Right kidney (tissue), 1 donor: ENCODE results near the gene CRIM1.

Experiments used
- DNase-seq: peaks from one replicate; pipeline ENCODE4 v3.0.0-alpha.2; 2016

Gene CRIM1

DNA sequence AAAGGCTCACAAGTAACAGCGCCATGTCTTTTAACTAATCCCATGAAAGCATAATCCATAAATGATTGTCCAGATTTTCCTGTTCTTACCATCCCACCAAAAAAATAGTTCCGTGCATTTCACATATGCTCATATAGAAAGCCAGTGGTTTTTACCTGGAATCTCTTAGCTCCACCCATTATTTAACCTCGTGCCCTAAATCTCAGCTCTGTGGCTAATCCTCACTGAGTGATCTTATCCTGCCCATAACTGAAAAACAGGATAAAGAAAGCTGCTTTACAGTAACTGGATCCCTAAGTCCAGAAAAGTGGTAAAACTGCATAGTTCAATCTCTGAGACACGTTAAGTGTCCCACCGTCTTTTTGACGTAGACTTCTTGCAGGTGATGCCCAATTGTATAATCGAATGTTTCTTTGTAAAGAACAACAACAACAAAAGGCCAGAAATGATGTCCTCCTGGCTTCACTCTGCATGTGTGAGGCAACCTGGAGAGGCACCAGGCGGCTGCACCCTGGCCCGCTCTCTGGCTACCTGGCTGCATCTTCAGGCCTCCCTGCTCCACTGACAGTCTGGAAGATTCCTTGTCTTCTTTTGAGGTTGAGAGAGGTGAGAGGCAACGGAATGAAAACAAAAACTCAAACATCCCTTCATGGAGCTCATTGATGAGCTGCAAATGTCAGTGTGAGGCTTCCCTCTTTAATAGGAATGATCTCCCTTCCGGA is 203.8 kb downstream of the CRIM1 start:
- DNase-seq = no peak

DNA sequence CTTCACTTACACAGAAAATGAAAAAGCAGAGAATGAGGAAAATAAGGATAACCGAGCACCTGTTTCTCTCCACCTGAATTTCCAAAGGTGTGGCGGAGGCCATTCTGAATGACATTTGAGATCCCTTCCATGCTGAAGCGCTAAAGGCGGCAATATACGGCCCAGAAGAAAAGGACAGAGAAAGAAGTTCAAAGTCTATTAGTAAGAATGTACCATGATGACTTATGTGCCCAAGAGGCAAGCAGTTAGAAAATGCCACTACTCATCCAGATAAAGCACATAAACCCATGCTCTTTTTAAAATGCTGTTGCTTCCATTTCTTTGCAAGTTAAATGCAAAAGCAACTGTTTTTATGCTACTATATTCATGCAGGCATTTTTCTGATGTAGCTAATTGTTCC is 205.1 kb downstream of the CRIM1 start:
- no peak for DNase-seq

DNA sequence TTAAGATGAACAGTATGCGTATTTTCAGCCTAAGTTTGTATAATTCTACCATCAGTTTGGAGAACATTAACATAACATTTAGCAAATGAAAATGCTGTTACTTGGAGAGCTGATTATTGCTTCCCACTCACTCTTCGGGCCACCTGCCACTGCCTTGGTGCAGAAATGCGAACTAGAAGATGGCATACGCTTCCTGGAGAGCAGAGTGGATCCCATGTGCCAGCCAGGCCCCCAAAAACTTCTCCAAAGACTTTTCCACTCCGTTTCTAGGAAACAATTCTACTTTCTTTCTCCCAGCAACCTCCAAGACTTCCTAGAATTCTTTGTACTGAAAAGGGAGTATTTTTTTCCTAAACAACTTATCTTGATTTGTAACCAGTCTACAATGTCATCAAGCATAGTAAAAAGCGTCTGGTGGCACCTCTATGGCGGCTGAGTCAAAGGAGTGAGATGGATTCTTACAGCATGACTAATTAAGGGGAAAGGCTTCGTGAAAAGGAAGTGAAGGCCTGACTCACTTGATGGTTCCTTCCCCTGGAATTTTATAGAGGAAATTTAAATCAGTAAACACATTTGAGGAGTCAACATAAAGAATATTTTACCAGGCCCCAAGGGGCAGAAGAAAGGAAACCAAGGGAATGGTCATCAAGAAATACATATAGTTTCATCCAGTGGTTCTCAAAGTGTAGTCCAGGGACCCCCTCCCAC is 205.8 kb downstream of the CRIM1 start:
- DNase-seq = no peak

DNA sequence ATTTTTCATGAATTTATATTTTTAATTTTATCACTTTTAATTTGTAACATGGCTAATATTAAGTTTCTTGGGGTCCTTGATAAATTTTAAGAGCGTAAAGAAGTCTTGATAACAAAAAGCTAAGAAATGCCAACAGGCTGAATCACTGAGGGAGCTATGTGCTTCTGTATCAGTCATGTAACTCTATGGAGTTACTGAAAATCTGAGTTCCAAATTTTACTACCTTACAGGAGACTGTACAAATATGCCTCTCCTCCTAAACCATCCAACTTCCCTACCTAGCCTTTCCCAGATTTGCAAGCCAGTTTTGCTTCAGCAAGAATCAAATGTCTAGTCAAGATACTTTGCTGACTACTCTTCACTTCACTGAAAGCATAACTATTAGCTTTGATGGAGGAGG is 206.7 kb downstream of the CRIM1 start:
- DNase-seq = no peak

DNA sequence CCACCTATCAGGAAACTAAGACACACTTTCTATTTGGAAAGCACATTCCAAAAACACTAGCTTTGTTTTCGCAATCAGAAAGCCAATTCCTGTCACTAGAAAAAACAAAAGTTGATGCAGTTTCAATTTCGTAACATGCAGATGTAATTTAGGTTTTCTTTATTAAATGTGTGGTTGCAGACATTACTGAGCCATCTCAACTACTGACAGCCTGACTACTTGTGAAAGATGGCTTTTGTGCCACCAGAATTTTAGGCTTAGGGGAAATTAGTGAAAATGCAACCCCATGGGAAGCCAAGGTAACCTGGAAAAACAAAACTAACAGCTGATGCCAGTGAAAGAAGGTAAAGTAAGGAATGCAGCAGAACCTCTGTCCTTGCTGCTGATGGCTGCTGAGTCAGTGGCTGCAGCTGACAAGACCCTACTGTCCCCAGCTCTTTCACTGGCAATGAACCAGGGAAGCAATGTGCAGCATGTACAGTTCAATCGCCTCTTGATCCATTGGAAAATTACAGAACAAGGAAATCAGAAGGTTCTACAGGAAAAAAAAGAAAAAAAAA is 207.5 kb downstream of the CRIM1 start:
- DNase-seq = no peak

DNA sequence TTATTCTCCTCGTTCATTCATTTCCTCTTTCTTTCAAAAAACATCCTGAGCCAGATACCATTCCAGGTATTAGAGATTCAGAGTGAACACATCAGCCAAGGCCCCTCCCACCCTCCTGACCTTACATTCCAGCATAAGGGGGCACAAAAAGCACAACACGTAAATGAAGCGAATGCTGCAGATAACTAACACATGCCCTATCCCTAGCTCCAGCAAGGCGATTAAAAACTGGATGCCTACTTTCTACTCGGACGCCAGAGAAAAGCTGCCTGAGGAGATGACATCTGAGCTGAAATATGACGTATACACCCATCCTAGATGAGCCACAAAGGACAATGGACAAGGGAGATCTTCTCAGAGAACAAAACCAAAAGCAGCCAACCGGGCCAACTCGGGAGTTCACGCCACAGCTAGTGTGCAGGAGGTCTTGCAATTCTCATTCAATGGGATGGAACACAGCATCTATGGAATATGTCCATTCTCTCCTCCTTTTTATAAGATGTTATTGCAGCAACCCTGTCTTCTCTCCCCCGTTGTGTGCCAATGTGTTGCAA is 208.9 kb downstream of the CRIM1 start:
- no peak for DNase-seq

DNA sequence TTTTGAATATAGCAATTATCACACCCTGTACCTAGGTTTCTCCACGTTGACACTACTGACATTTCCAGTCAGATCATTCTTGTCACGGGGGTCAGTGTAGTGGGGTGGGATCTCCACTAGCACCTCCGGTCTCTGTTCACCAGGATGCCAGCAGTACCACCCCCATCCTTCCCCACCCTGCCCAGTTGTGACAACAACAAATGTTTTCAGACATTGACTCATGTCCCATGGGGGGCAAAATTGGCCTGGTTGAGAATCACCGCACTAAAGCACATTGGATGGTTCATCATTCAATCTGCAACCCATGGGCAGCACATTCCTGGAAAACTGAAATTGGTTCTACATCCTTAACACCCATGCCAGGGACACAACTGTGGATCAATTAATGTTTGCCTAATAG is 210.1 kb downstream of the CRIM1 start:
- no peak for DNase-seq

DNA sequence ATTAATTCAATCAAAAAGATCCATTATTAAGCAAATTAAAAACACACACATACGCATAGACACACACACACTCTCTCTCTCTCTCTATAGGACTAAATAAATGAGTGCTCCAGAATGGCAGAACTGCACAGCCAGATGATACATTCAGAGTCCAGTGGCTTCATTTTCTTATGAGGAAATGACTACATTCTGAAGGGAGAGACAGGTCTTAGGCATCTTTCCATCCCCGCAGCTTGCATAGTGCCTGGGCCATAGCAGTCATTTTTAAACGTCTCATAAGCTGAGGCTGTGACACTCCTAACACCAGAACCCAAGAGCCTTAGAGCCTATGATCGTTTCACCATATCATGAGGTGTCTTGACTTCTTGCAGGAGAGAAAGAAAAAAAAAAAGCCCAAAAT is 211.3 kb downstream of the CRIM1 start:
- no peak for DNase-seq

DNA sequence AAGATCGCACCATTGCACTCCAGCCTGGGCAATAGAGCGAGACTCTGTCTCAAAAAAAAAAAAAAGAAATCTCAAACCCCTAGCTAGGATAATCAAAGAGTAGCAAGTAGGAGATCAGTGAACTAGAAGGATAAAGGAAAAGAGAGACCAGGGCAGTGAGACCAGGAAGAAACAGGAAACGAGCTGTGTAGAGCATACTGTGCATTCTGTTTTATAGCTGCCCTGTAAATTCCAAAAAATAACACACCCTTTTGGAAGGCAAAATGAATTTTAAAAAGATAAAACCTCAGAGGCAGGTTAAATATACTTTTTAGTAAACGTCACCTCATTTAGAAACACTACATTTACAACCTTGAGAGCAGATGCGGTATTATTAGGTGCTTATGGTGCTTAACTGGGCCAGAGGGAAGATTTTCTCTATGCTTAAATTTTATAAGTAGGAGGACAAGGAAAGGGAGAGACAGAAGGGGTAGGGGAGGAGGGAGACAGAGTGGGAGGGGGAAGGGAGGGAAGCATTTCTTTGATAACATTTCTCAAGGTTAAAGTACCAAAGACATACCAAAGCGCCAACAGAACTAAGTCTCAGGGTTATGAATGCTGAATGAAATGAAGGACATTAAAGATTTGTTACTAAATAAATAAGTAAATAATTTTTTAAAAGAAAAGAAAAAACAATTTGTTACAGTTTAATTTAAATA is 212.3 kb downstream of the CRIM1 start:
- DNase-seq = no peak

DNA sequence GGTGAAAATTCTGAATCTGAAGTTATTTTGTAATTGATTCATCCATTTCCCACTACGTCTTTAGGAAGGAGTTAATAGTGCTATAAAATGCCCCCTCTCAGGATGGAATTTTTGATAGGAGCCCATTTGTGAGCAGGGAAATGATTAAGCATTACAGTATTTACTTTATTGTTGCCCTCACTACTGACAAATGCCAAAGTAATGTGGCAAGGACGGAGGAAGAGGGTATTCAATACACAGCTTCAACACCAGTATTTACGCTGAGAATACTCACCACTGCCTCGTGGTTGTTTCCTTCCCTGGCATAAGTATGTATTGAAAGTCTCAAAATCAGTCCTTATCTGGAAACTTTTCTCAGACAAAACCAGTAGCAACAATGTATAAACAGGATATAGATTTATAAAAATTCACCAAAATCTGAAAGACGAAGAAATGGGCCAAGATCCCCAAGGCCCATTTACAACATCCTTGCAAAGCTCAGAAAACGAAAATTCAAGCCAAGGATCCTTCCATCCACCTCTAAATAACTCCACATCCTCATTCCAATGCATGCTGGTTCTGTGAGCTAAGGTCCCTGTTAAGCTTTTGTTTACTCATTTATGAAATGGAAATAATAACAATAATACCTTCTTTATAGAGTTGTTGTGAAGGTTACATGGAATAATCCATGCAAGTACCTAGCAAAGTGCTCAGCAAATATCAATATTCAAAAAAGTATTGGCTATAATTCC is 213.1 kb downstream of the CRIM1 start:
- DNase-seq = no peak

DNA sequence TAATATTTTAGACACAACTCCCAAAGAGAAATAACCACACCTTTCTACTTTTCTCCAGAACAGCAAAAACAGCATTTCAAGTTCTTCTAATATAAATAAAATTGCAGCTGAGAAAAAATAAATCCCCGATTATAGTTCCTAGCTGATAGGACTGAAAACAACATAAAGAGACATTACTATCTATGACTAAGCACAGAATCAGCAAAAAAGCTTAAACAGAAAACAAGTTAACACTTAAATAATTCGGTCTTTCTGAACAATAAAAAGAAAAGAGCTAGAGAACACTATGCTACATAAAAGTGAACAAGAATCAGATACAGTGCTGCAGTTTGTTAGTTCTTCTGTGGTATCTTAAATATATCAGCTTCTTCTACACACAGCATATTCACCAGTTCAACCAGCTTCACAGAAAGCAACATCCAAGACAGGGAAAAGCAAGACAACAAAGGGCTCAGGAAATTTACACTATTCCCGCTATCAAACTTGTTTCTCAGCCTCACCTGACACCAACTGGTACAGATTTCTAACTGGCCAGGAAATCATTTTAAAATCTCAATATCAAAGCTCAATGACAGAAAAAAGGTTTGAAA is 213.8 kb downstream of the CRIM1 start:
- DNase-seq = no peak

DNA sequence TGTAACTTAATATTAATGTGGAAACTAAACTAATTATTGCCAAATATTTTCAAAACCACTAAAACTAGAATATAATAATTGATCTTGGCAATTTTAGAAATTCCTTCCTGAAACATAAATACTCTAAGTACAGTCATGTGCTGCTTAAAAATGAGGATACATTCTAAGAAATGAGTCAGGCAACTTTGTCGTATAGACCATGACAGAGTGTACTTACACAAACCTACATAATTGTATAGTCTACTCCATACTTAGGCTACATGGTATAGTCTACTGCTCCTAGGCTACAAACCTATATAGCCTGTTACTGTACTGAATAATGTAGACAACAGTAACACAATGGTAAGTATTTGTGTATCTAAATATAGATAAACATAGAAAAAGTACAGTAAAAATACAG is 214.8 kb downstream of the CRIM1 start:
- DNase-seq = no peak

DNA sequence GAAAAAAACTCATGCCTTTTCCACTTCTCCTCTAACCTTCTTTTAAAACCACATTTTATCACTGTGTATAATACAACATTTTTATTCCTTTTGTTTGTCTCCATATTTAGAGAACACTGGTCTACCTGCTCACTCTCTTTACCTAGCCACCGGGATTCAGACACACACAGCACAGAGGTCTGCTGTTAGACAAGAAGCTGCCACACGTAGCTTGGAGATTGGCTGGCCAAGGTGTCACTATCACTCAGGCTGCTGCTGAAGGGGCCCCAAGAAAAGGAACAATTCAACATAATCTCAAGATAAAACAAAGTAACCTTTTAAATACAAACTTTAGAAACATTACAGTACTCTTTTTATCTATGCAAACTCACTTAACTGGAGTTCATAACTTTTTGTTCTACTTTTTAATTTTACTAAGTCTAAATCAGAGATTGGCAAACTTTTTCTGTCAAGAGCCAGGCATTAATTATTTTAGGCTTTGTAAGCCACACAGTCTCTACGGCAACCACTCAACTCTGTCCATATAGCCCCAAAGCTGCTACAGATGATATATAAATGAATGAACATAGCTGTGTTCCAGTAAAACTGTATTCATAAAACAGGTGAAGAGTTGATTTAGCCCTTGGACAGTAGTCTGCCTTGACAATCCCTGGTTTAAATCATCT is 216.6 kb downstream of the CRIM1 start:
- DNase-seq = no peak

DNA sequence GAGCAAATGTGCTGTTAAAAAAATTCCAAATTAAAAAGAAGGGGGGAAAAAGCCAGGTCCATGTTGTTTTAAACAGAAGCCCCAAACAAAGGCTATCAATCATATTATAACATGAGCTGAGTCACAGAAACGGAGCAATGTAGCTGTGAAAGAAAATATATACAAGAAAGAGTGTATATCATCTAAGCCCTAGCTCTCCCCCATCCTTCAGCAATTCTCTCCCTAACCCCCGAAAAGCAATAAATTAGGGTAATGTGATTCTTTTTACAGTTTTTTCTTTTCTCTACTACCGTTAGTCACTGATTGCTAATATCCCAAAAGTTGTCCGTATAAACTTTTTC is 217.1 kb downstream of the CRIM1 start:
- DNase-seq = peak; percentile 4

DNA sequence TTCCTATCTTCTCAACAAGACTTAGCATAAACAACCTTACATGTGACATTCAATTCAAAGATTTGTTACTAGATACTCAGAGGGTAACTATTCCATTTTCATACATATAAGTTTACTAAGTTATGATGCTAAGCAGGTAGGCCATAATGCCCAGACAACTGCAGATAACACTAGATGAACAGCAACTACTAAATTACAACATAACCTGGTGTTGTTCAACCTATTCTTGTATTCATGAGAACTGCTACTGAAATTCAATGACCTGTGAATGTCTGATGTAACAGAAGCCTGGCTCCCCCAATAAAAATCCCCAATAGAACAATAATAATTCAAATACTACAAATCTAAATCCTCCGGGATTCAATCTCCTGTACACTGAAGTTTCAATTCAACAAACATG is 217.6 kb downstream of the CRIM1 start:
- no peak for DNase-seq

DNA sequence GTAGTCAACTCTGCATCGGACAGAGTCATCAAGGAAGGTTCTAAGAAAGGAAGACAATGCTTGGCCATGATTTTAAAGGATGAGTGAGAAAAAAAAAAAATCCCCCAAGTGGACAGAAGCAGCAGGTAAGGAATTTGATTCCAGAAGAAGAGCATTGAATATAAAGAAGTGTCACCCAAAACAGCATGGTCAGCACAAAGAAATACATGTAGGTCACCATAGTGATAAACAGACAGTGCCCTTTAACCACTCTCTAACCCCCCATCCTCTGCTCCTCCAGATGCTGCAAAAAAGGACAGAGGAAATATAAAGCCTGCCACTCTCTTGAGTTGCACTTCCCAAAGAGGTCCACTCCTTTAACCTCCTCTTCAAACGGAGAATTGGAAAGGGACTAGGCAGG is 219.0 kb downstream of the CRIM1 start:
- no peak for DNase-seq

DNA sequence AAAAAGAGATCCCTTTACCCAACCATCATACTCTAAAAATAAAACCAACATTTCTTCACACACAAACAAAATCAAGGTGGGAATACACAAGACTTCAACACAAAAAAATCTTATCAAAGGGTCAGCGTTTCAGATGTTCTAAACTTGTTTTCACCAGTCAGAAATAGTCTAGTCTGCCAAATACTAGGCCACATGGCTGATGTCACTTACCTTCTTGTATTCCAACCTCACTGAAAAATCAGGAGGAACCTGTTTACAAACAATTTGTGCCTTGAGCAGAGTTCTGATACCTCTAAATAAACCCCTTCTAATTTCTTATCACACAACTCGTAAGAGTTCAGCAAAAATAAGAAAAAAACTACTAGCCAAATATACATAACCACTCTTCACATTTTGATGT is 222.3 kb downstream of the CRIM1 start:
- no peak for DNase-seq

DNA sequence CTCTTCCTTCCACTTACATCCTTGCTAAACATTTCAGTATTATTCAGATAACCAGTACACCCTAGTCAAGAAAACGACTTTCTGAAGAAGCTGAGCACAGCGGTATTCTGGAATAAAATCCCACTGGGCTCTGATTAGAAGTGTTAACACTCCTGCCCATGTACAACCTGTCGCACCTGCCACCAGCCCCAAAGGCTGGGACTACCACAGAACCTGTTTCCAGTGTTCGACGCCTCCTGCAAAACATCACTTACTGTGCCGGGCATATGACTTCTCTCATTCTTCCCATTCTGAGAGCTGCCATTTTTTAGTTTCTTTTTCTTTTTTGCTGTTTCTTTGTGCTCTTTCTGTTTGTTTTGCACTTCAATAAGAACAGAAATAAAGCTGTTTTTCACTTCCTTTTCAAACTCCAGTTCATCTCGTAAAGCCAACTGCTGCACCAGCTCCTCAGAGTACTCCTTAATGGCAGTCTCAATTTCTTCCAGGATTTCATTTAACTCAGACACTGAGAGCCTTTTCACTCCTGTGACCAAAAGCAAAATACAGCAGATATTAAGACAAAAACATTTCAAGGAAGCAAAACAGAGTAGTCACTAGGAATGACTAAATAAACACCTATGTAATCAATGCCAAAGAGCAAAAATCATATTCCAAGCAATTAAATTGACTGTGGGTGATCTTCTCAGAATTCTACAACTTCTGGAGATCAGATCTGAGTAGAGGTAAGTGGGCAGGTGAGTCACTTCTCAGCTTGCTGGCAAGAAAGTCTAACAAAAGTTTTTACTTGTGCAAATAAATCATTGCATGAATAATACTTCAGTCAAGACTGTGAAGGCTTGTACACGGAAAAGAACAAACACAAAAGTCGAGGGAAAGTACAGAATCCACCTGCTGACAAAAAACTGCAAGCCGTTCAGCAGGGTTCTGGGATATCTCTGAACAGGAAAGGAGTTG is 223.0 kb downstream of the CRIM1 start:
- DNase-seq = no peak

DNA sequence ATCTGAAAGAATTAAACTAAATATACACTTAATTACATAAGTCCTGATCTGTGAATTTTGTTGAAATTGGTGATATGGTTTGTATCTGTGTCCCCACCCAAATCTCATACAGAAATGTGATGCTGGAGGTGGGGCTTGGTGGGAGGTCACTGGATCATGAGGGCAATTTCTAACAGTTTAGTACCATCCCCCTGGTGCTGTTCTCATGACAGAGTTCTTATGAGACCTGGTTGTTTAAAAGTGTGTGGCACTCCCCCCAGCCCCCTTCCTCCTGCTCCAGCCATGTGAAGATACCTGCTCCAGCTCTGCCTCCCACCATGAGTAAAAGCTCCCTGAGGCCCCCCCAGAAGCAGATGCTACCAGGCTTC is 223.7 kb downstream of the CRIM1 start:
- no peak for DNase-seq

DNA sequence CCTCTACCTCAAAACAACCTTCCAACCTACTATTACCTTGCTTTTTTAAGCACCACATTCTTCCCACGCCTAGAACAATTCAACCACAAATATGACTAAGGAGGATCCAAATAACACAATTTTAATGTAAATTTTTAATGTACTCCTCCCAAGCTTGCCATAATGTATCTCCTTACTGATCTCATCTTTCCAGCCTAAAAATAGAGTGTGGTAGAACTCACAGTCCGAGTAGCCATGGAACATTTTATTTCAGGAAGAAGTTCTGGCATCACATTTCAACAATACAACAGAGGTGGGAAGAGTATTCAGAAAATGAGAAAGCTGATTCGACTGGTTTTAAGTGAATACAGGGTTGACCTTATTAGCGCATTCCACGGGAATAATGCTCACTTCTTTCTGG is 227.0 kb downstream of the CRIM1 start:
- DNase-seq = no peak
